Fibroblast of lung (primary cell): ENCODE data around the gene KCNK17.

Experiments used
- CTCF ChIP-seq, 2 donors: IDR thresholded peaks in 1 of 2; conservative IDR thresholded peaks in 1 of 2; 1 replicate in 1 of 2; 2 replicates in 1 of 2; pipeline ENCODE4 v1.5.1; 2011 to 2012; ENCODE audit warnings: low read length in 2 of 2, control low read depth in 1 of 2, inconsistent platforms in 1 of 2, low read depth in 1 of 2, mild to moderate bottlenecking in 1 of 2
- EZH2 ChIP-seq: IDR thresholded peaks from 2 replicates; pipeline ENCODE4 v1.5.1; 2012; ENCODE audit warnings: low read length, control low read depth, mild to moderate bottlenecking; ENCODE audit errors: missing control alignments

DNA sequence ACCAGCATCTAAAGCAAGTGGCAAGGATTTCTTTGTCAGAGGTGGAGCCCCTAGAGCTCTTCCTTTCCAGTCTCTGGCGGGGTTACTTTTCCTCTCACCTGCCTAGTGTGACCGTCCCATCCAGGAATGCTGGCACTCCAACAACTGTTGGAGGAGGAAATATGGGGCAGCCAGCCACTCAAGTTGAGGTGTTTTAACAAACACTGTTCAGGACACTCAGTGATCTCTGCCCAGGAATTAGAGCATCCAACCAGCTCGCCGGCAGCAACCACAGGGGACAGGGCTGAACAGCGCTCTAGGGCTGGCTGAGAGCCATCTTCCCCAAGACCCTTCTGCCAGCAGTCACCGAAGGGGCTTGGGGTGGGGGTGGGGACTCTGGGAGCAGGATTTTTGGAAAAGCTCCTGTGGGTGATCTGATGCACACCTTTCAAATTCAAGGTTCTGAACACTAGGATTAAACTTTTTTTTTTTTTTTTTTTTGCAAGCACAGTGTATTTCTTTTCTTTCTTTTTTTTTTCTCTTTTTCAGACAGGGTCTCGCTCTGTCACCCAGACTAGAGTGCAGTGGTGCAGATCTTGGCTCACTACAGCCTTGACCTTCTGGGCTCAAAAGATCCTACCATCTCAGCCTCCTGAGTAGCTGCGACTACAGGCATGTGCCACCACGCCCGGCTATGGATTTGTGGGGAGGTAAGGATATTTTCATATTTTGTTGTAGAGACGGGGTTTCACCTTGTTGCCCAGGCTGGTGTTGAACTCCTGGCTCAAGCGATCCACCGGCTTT, 36.7 kb upstream of the KCNK17 start:
- no peak for TF ChIP-seq CTCF (conservative IDR thresholded peaks at IDR 0.05 in 1 of 2, IDR thresholded peaks at IDR 0.05 in 1 of 2; ENCODE audit: low read depth in 1 of 2, low read length in 2 of 2)
- TF ChIP-seq EZH2: no peak
